HG02588 (cell line): ENCODE data around the gene MS4A3.
"Not testable (repeated sequence)": the region's sequence is repeated elsewhere in the genome, so short reads cannot be mapped to it uniquely, and the experiment has no call there.

Experiments used
- ATAC-seq: cut with Tn5 transposase; IDR thresholded peaks from one replicate; pipeline ENCODE4 v1.9.1; 2021; ENCODE audit warnings: mild to moderate bottlenecking, moderate library complexity; ENCODE audit not compliant: unreplicated experiment

The MS4A3 gene

GRCh38 chr11:60088364-60088763, 31.9 kb downstream of the MS4A3 start, which contains the start of gene MS4A2:
Gene MS4A2 (plus strand): TSS chr11:60088664. CDS start chr11:60088766, 102 bp downstream.
- no peak for ATAC-seq

- ATAC-seq, result no peak
Measured at GRCh38 chr11:60095477-60096120, 39.1 kb downstream of the MS4A3 start.

GRCh38 chr11:60097189-60097588, 40.7 kb downstream of the MS4A3 start:
- ATAC-seq, result no peak

- no peak for ATAC-seq
Measured at GRCh38 chr11:60098508-60098907, 42.0 kb downstream of the MS4A3 start.

GRCh38 chr11:60100516-60100915, 44.1 kb downstream of the MS4A3 start:
- no peak for ATAC-seq

GRCh38 chr11:60101368-60101767, 44.9 kb downstream of the MS4A3 start:
- ATAC-seq, result not testable (repeated sequence)

GRCh38 chr11:60104471-60105115, 48.1 kb downstream of the MS4A3 start:
- ATAC-seq, result not testable (repeated sequence)

GRCh38 chr11:60108631-60109030, 52.2 kb downstream of the MS4A3 start:
- ATAC-seq, result not testable (repeated sequence)

GRCh38 chr11:60111793-60112192, 55.3 kb downstream of the MS4A3 start:
- ATAC-seq, result no peak

- no peak for ATAC-seq
Measured at GRCh38 chr11:60116996-60117790, 60.7 kb downstream of the MS4A3 start.

GRCh38 chr11:60118338-60118737, 61.9 kb downstream of the MS4A3 start:
- ATAC-seq, result no peak

GRCh38 chr11:60119710-60120109, 63.2 kb downstream of the MS4A3 start:
- ATAC-seq, result no peak
